IMR-90 (cell line): ENCODE results near the gene KCNK5. TPM values are rescaled to one million over a fixed set of nuclear protein-coding genes. Genes with fewer than 3 reads are reported as not detected.

Experiments
- ATAC-seq: fragments of 200-7000 bp; cut with Tn5 transposase; 2 replicates; pipeline ENCODE4 v1.9.1; 2020; ENCODE audit warnings: low read depth, mild to moderate bottlenecking, moderate library complexity
- BruUV-seq: library from RNA; stranded (reverse); fragments of 400-500 nt; replicated peaks from 2 replicates; lab custom pipeline; 2021; lab: Mats Ljungman, UMichigan
- CTCF ChIA-PET: fragments of 300-600 bp; formaldehyde crosslinking; extraction: SDS; loops from one replicate; lab custom pipeline; 2021; ENCODE audit warnings: antibody characterized with exemption; lab: Yijun Ruan, JAX
- POLR2A ChIA-PET: fragments of 300-600 bp; sonication (Branson Sonifier 250); formaldehyde crosslinking; loops from one replicate; lab custom pipeline; 2022; ENCODE audit warnings: antibody characterized with exemption; ENCODE audit not compliant: unreplicated experiment; lab: Charles Lee
- DNase-seq: peaks from one replicate; pipeline ENCODE4 v3.0.0; 2013
- H2AFZ ChIP-seq: replicated peaks from 2 replicates; pipeline ENCODE3; 2013; ENCODE audit warnings: low read length, mild to moderate bottlenecking; ENCODE audit not compliant: poor library complexity
- H2AK5ac ChIP-seq: 2 replicates; pipeline ENCODE4 v1.6.1; 2013; ENCODE audit warnings: low read depth, low read length, inconsistent platforms
- H2AK9ac ChIP-seq: replicated peaks from 2 replicates; pipeline ENCODE3; 2013; ENCODE audit warnings: mild to moderate bottlenecking, low read depth, low read length, moderate library complexity; ENCODE audit not compliant: poor library complexity
- H2BK120ac ChIP-seq: 2 replicates; pipeline ENCODE4 v1.6.1; 2013; ENCODE audit warnings: low read depth, low read length, inconsistent platforms
- H2BK15ac ChIP-seq: 3 replicates; pipeline ENCODE4 v1.6.1; 2013; ENCODE audit warnings: low read depth, low read length, inconsistent platforms
- H2BK20ac ChIP-seq: 2 replicates; pipeline ENCODE4 v1.6.1; 2013; ENCODE audit warnings: low read depth, mild to moderate bottlenecking, inconsistent platforms, low read length, moderate library complexity
- H2BK5ac ChIP-seq: 2 replicates; pipeline ENCODE4 v1.6.1; 2013; ENCODE audit warnings: mild to moderate bottlenecking, low read depth, low read length, inconsistent platforms; ENCODE audit not compliant: poor library complexity, severe bottlenecking
- H3K14ac ChIP-seq: replicated peaks from 2 replicates; pipeline ENCODE4 v1.6.1; 2013; ENCODE audit warnings: low read depth, low read length, inconsistent platforms
- H3K18ac ChIP-seq: 2 replicates; pipeline ENCODE4 v1.6.1; 2013; ENCODE audit warnings: low read depth, low read length, control low read depth
- H3K23ac ChIP-seq: 2 replicates; pipeline ENCODE4 v1.6.1; 2013; ENCODE audit warnings: low read depth, low read length, inconsistent platforms
- H3K27ac ChIP-seq: 2 replicates; pipeline ENCODE4 v1.5.1; 2013; ENCODE audit warnings: mild to moderate bottlenecking, control low read depth, low read length; ENCODE audit not compliant: insufficient read depth
- H3K27me3 ChIP-seq: 2 replicates; pipeline ENCODE4 v1.6.1; 2013; ENCODE audit warnings: low read length; ENCODE audit not compliant: control insufficient read depth, insufficient read depth
- H3K36me3 ChIP-seq: 2 replicates; pipeline ENCODE4 v1.6.1; 2013; ENCODE audit warnings: low read length, mixed read lengths; ENCODE audit not compliant: control insufficient read depth, insufficient read depth
- H3K4ac ChIP-seq: 2 replicates; pipeline ENCODE4 v1.6.1; 2013; ENCODE audit warnings: low read depth, low read length, inconsistent platforms
- H3K4me1 ChIP-seq: 2 replicates; pipeline ENCODE4 v1.6.1; 2013; ENCODE audit warnings: low read length, mixed read lengths; ENCODE audit not compliant: control insufficient read depth, insufficient read depth
- H3K4me2 ChIP-seq: 2 replicates; pipeline ENCODE4 v1.6.1; 2013; ENCODE audit warnings: low read depth, mild to moderate bottlenecking, control low read depth, low read length, moderate library complexity
- H3K4me3 ChIP-seq: 2 replicates; pipeline ENCODE4 v1.5.1; 2013; ENCODE audit warnings: low read depth, mild to moderate bottlenecking, control low read depth, low read length, moderate library complexity; ENCODE audit not compliant: insufficient read depth
- H3K56ac ChIP-seq: 2 replicates; pipeline ENCODE4 v1.6.1; 2013; ENCODE audit warnings: low read length, inconsistent platforms; ENCODE audit not compliant: insufficient read depth; ENCODE audit errors: extremely low read depth
- H3K79me1 ChIP-seq, 2 experiments: 2 replicates each; pipeline ENCODE4 v1.6.1; 2013; ENCODE audit warnings: low read length in 2 of 2, inconsistent platforms in 1 of 2, low read depth in 1 of 2
- H3K9ac ChIP-seq: 2 replicates; pipeline ENCODE4 v1.6.1; 2013; ENCODE audit warnings: low read depth, low read length, control low read depth
- H3K9me1 ChIP-seq: 2 replicates; pipeline ENCODE4 v1.6.1; 2013; ENCODE audit warnings: low read length, inconsistent platforms; ENCODE audit not compliant: insufficient read depth
- H3K9me3 ChIP-seq: 2 replicates; pipeline ENCODE4 v1.6.1; 2013; ENCODE audit warnings: low read length; ENCODE audit not compliant: control insufficient read depth, insufficient read depth
- H4K20me1 ChIP-seq: 2 replicates; pipeline ENCODE4 v1.6.1; 2013; ENCODE audit warnings: low read length, inconsistent platforms; ENCODE audit not compliant: insufficient read depth
- H4K5ac ChIP-seq: 2 replicates; pipeline ENCODE4 v1.6.1; 2013; ENCODE audit warnings: mild to moderate bottlenecking, low read depth, low read length, control low read depth
- H4K8ac ChIP-seq, 2 experiments: 2 replicates each; pipeline ENCODE4 v1.6.1; 2013; ENCODE audit warnings: low read depth in 2 of 2, low read length in 2 of 2, control low read depth in 1 of 2, inconsistent platforms in 1 of 2
- H4K91ac ChIP-seq: 2 replicates; pipeline ENCODE4 v1.6.1; 2013; ENCODE audit warnings: low read depth, low read length, inconsistent platforms; ENCODE audit not compliant: insufficient read depth
- BHLHE40 ChIP-seq: fragments of 150-350 bp; IDR thresholded peaks from 2 replicates; pipeline ENCODE4 v1.6.1; 2016; ENCODE audit warnings: mild to moderate bottlenecking, low read depth, low read length
- MAZ ChIP-seq: IDR thresholded peaks from 2 replicates; pipeline ENCODE4 v1.6.1; 2012; ENCODE audit warnings: low read depth, mild to moderate bottlenecking, low read length, improper control_type of control experiment, moderate library complexity, borderline replicate concordance
- RCOR1 ChIP-seq: IDR thresholded peaks from 2 replicates; pipeline ENCODE4 v1.6.1; 2012; ENCODE audit warnings: mild to moderate bottlenecking, low read length, improper control_type of control experiment; ENCODE audit not compliant: insufficient replicate concordance
- RFX5 ChIP-seq: IDR thresholded peaks from 2 replicates; pipeline ENCODE4 v1.8.0; 2012; ENCODE audit warnings: low read depth, mild to moderate bottlenecking, low read length, moderate library complexity
- WGBS, 2 experiments: methylation state at CpG; one replicate each; pipeline versions ENCODE4 v1.1.5 to v1.1.7; 2013; ENCODE audit warnings: missing lambda C conversion rate in 2 of 2; ENCODE audit not compliant: insufficient read length in 1 of 2; ENCODE audit errors: extremely low coverage in 2 of 2; 5-methylcytosine and 5-hydroxymethylcytosine counted together
- dilution Hi-C: fragments of 300-500 bp; cut with HindIII; formaldehyde crosslinking; loops from one replicate; pipeline ENCODE4 v1.14.3; 2018; ENCODE audit warnings: low sequenced_read_pairs; ENCODE audit not compliant: unreplicated experiment
- in situ Hi-C: fragments of 300-500 bp; cut with MboI; formaldehyde crosslinking; loops from 3 replicates; pipeline ENCODE4 v1.14.3; 2019; ENCODE audit warnings: low sequenced_read_pairs, inconsistent platforms, mixed read lengths
- intact Hi-C: fragments of 100-400 bp; cut with micrococcal nuclease; formaldehyde crosslinking; loops from 2 replicates; pipeline ENCODE4 v1.10.0; 2022
- polyA plus RNA-seq, 3 experiments: library from polyadenylated mRNA; depleted of rRNA; stranded (reverse); fragments of >200 nt; gene quantifications; 2 replicates each; pipeline ENCODE4 v1.2.3, GENCODE V29; 2012; ENCODE audit warnings: low replicate concordance in 1 of 3
- total RNA-seq: library from RNA; depleted of rRNA; stranded (reverse); fragments of >200 nt; gene quantifications from 2 replicates; pipeline ENCODE4 v1.2.3, GENCODE V29; 2012

The KCNK5 gene
- total and polyA plus RNA-seq, 2 of the 4 experiments (the other 2 are of a cell fraction) = not detected

GRCh38 chr6:39202166-39202565 is 27.1 kb downstream of the KCNK5 start:
- no peaks in the 10 kb centered on the region for H3K9me1 ChIP-seq
- no peak overlapping the region for H2BK15ac ChIP-seq
- H4K20me1 ChIP-seq = no peaks in the 10 kb centered on the region
- H3K4me1 ChIP-seq = no peaks in the 10 kb centered on the region
- DNase-seq (no peak), ATAC-seq (no peak)
- no peak overlapping the region for H3K56ac ChIP-seq
- no peak overlapping the region for H2AFZ ChIP-seq
- no peak overlapping the region for H3K9ac ChIP-seq
- 80% methylated on average over 2 of the region's 4 CpGs; no CpG with 5 or more reads in 1 of the 2 experiments for WGBS, 2 experiments
- no peaks in the 10 kb centered on the region for H3K36me3 ChIP-seq
- H3K4me2 ChIP-seq = no peak overlapping the region
- dilution Hi-C loops = no loop called here
- H3K4me3 ChIP-seq = no peak overlapping the region
- H2BK5ac ChIP-seq = no peak overlapping the region
- no peak overlapping the region for H2BK120ac ChIP-seq
- no peak overlapping the region for H4K8ac ChIP-seq
- no peak overlapping the region for H3K23ac ChIP-seq
- intact Hi-C loops = no loop called here
- no peaks in the 10 kb centered on the region for H3K27me3 ChIP-seq
- no peak overlapping the region for H3K4ac ChIP-seq
- H3K18ac ChIP-seq = no peak overlapping the region
- no peaks in the 10 kb centered on the region for H3K9me3 ChIP-seq
- TF ChIP-seq MAZ (no peak), RCOR1 (no peak), RFX5 (no peak), BHLHE40 (no peak)
- BruUV-seq = no TSS peak
- H3K14ac ChIP-seq = no peak overlapping the region
- no peak overlapping the region for H4K5ac ChIP-seq
- in situ Hi-C loops = no loop called here
- no peak overlapping the region for H2BK20ac ChIP-seq
- ChIA-PET POLR2A (no interaction called here), CTCF (interaction anchor here (0.6 kb wide), 1 partner anchor 61 kb away, joined by 3 read pairs; no protein-coding TSS in a partner anchor)
- no peak overlapping the region for H3K27ac ChIP-seq
- no peaks in the 10 kb centered on the region for H3K79me1 ChIP-seq
- no peak overlapping the region for H2AK9ac ChIP-seq
- no peak overlapping the region for H4K91ac ChIP-seq
- H2AK5ac ChIP-seq = no peak overlapping the region
